Panc1 (cell line): ENCODE data around the gene STXBP4. TPM values are rescaled to one million over a fixed set of nuclear protein-coding genes. Genes with fewer than 3 reads are reported as not detected.

Source experiments
- ATAC-seq: fragments of 200-7000 bp; cut with Tn5 transposase; 2 replicates; pipeline ENCODE4 v1.9.1; 2020; ENCODE audit warnings: mild to moderate bottlenecking, moderate library complexity
- BruUV-seq: library from RNA; stranded (reverse); fragments of 400-500 nt; replicated peaks from 2 replicates; lab custom pipeline; 2021; lab: Mats Ljungman, UMichigan
- CTCF ChIA-PET: fragments of 300-600 bp; sonication (Branson Sonifier 250); formaldehyde crosslinking; loops from one replicate; lab custom pipeline; 2022; ENCODE audit warnings: antibody characterized with exemption; lab: Charles Lee
- POLR2A ChIA-PET: fragments of 300-600 bp; sonication (Branson Sonifier 250); formaldehyde crosslinking; loops from one replicate; lab custom pipeline; 2022; ENCODE audit warnings: antibody characterized with exemption; lab: Charles Lee
- DNase-seq: peaks from one replicate; pipeline ENCODE4 v3.0.0-alpha.2; 2010; ENCODE audit warnings: low read depth, low spot score
- H3K27ac ChIP-seq: 2 replicates; pipeline ENCODE4 v1.5.1; 2011; ENCODE audit warnings: mild to moderate bottlenecking, low read length, inconsistent platforms
- H3K27me3 ChIP-seq: fragments of 200-500 bp; sonication (Bioruptor generic); 2 replicates; pipeline ENCODE4 v1.6.0; 2014; ENCODE audit warnings: low read length, inconsistent platforms; ENCODE audit not compliant: control insufficient read depth, insufficient read depth
- H3K36me3 ChIP-seq: fragments of 200-500 bp; sonication (Bioruptor generic); 2 replicates; pipeline ENCODE4 v1.5.1; 2014; ENCODE audit warnings: inconsistent platforms, mild to moderate bottlenecking, low read length, moderate library complexity; ENCODE audit not compliant: control insufficient read depth, insufficient read depth
- H3K4me1 ChIP-seq: 2 replicates; pipeline ENCODE4 v1.5.1; 2011; ENCODE audit warnings: inconsistent platforms, mild to moderate bottlenecking, low read length, moderate library complexity; ENCODE audit not compliant: control insufficient read depth, insufficient read depth
- H3K4me3 ChIP-seq, 2 experiments: 2 replicates each; pipeline ENCODE4 v1.5.1; 2011 to 2012; ENCODE audit warnings: low read depth in 2 of 2, low read length in 2 of 2, mild to moderate bottlenecking in 2 of 2, inconsistent platforms in 1 of 2, moderate library complexity in 1 of 2
- H3K9me3 ChIP-seq: fragments of 200-500 bp; sonication (Bioruptor generic); 2 replicates; pipeline ENCODE4 v1.5.1; 2014; ENCODE audit warnings: low read depth, mild to moderate bottlenecking, inconsistent platforms, low read length, moderate library complexity; ENCODE audit not compliant: control insufficient read depth, insufficient read depth
- POLR2AphosphoS5 ChIP-seq: IDR thresholded peaks from 2 replicates; pipeline ENCODE4 v1.6.1; 2012; ENCODE audit warnings: mild to moderate bottlenecking, low read depth, low read length, moderate library complexity
- REST ChIP-seq, 2 experiments: IDR thresholded peaks; 2 replicates each; pipeline ENCODE4 v1.6.1; 2011 to 2012; ENCODE audit warnings: low read depth in 2 of 2, control low read depth in 1 of 2, low read length in 1 of 2, mild to moderate bottlenecking in 1 of 2, moderate library complexity in 1 of 2; ENCODE audit not compliant: insufficient read depth in 1 of 2
- SIN3A ChIP-seq: IDR thresholded peaks from 2 replicates; pipeline ENCODE4 v1.6.1; 2012; ENCODE audit warnings: low read depth, mild to moderate bottlenecking, low read length, moderate library complexity, borderline replicate concordance; ENCODE audit not compliant: insufficient read depth
- TCF7L2 ChIP-seq: IDR thresholded peaks from 2 replicates; pipeline ENCODE4 v1.6.1; 2011; ENCODE audit warnings: mild to moderate bottlenecking, low read depth, low read length, inconsistent platforms
- in situ Hi-C: cut with HindIII; loops from 2 replicates; pipeline ENCODE4 v1.10.0; 2016; ENCODE audit warnings: low sequenced_read_pairs, low pct_unique_long_range_greater_than_20kb
- intact Hi-C: fragments of 100-400 bp; cut with micrococcal nuclease; formaldehyde crosslinking; loops from one replicate; pipeline ENCODE4 v1.10.0; 2022; ENCODE audit not compliant: unreplicated experiment
- total RNA-seq: library from RNA; stranded (reverse); gene quantifications from one replicate; pipeline ENCODE4 v1.2.1, GENCODE V29; 2021; ENCODE audit not compliant: unreplicated experiment
- TF ChIP-seq, protein P1 (sequence below): fragments of 450-650 bp; IDR thresholded peaks from 2 replicates; pipeline ENCODE4 v1.5.1; 2017; ENCODE audit warnings: mild to moderate bottlenecking

Gene STXBP4
- total RNA-seq, 1 experiment from 2014 or later = 12.8 TPM

DNA sequence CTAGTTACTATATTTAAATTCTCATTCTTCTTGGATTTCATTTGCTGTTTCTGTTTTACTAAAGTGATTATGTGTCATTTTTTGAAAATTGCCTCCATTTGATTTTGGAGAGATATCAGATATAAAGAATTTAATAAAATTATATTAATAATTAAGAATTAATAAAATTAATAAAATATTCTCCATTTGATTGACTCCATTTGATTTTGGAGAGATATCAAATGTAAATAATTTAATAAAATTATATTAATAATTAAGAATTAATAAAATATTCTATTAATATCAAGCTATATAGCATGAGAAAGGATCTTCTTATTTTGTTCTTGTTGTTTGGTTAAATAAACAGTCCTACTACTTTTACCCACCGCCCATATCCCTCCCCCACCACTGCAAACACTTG, 23.0 kb downstream of the STXBP4 start:
- TF ChIP-seq, protein P1, sequence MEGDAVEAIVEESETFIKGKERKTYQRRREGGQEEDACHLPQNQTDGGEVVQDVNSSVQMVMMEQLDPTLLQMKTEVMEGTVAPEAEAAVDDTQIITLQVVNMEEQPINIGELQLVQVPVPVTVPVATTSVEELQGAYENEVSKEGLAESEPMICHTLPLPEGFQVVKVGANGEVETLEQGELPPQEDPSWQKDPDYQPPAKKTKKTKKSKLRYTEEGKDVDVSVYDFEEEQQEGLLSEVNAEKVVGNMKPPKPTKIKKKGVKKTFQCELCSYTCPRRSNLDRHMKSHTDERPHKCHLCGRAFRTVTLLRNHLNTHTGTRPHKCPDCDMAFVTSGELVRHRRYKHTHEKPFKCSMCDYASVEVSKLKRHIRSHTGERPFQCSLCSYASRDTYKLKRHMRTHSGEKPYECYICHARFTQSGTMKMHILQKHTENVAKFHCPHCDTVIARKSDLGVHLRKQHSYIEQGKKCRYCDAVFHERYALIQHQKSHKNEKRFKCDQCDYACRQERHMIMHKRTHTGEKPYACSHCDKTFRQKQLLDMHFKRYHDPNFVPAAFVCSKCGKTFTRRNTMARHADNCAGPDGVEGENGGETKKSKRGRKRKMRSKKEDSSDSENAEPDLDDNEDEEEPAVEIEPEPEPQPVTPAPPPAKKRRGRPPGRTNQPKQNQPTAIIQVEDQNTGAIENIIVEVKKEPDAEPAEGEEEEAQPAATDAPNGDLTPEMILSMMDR = no peak
- TF ChIP-seq REST (IDR thresholded peaks at IDR 0.05; ENCODE audit: insufficient read depth in 1 of 2, low read depth in 2 of 2, low read length in 1 of 2) (no peak), SIN3A (no peak), POLR2AphosphoS5 (no peak), TCF7L2 (no peak)
- no peaks in the 10 kb centered on the region for H3K36me3 ChIP-seq
- H3K9me3 ChIP-seq = no peaks in the 10 kb centered on the region
- no peak for DNase-seq
- H3K4me3 ChIP-seq = no peak overlapping the region
- in situ Hi-C loops = no loop called here
- ChIA-PET POLR2A (no interaction called here), CTCF (no interaction called here)
- no peaks in the 10 kb centered on the region for H3K27me3 ChIP-seq
- no peaks in the 10 kb centered on the region for H3K4me1 ChIP-seq
- no TSS peak for BruUV-seq
- H3K27ac ChIP-seq = no peak overlapping the region
- ATAC-seq = no peak
- intact Hi-C loops = no loop called here

GRCh38 chr17:54992797-54993639, 24.5 kb downstream of the STXBP4 start:
- ChIA-PET POLR2A (interaction anchor here (0.7 kb wide), 1 partner anchor 350 kb away, joined by 14 read pairs; no protein-coding TSS in a partner anchor), CTCF (interaction anchor here (0.5 to 1.0 kb wide), 6 partner anchors 293 to 1099 kb away, joined by 3 to 14 read pairs (median 8); no protein-coding TSS in a partner anchor)
- Histone ChIP-seq H3K4me3 (no peak overlapping the region), H3K9me3 (no peaks in the 10 kb centered on the region), H3K36me3 (no peaks in the 10 kb centered on the region), H3K27ac (no peak overlapping the region), H3K27me3 (no peaks in the 10 kb centered on the region), H3K4me1 (no peaks in the 10 kb centered on the region)
- in situ Hi-C loops (no loop called here), intact Hi-C loops (loop anchor here (2.0 kb wide), 1 partner anchor 356 kb away; no protein-coding TSS in a partner anchor)
- BruUV-seq = no TSS peak
- ATAC-seq = peak; percentile 77
- TF ChIP-seq, protein P1 = peak; percentile 79
- no peak for TF ChIP-seq REST (IDR thresholded peaks at IDR 0.05; ENCODE audit: insufficient read depth in 1 of 2, low read depth in 2 of 2, low read length in 1 of 2)
- no peak for DNase-seq
